Measurements from ENCODE around the gene TRMT112.

TRMT112 gene

DNA sequence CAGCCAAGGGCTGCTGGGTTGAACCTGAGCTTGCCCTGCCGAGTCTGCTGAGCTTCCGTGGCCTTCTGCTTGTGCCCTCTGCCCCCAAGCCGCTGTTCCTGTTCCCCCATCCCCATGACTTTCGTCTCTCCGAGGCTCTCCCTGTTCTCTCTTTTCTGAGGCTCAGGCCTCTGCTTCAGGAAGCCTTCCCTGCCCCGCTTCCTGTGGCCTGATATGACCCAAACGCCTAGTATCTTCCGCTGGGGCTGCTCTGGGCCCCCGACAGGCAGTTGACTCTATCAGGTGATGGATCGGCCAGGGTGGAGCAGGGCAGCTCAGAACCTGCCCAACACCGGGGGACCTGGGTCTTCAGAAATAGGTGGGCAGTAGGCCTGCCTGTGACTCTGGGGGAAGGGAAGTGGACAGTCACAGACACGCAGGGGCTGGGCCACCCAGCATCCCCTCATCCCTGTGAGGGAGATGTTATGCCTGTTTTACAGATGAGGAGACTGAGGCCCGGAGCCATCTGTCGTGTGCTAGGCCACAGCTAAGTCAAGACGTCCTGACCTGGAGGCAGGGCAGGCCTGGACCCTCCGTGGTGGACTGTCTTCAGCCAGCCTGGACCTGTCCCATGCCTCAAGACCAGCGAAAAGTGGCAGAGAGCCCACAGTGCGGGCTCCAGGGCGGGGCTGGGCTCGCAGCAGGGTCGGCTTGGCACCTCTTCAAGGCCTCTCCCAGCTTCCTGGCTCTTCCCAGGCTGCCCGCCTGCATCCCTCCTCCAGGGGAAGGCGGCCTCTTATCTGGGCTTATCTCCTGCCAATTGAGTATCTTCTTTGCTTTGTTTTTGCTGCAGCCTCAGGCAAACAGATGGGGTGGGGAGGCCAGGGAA is 49.1 kb downstream of the TRMT112 start:
- DNase-seq = no peak

DNA sequence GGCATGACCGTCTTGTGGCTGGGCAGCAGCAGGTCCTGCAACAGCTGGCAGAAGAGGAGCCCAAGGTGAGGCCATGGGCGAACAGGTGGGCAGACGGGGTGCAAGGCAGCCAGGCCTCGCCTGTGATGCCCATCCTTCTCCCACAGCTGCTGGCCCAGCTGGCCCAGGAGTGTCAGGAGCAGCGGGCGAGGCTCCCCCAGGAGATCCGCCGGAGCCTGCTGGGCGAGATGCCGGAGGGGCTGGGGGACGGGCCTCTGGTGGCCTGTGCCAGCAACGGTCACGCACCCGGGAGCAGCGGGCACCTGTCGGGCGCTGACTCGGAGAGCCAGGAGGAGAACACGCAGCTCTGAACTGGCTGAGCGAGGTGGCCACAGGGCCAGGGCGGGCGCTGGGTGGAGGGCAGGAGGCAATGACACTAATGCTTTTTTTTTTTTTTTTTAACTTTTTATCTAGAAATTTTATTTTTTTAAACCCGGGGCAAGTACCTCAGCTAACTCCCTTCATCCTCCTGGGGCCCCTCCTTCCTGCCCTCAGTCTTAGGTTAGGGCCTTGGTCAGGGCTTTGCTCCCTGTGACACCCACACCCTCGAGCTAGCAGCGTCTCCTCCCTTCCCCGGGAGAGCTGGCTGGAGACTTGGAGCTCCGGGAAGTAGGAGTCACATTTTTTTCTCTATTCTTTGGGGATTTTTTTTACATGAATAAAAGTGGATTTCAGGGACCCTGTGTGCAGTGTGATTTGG is 50.0 kb downstream of the TRMT112 start:
- DNase-seq = no peak
